Measurements from ENCODE around the gene HES5. TPM values are rescaled to one million over a fixed set of nuclear protein-coding genes. Genes with fewer than 3 reads are reported as not detected.

The HES5 gene
- total RNA-seq, 2 experiments from 2014 or later = 0.21 to 0.23 TPM

GRCh38 chr1:2512862-2513421, 17.1 kb downstream of the HES5 start:
- CTCF ChIA-PET = no interaction called here
- POLR2A ChIA-PET = no interaction called here

DNA sequence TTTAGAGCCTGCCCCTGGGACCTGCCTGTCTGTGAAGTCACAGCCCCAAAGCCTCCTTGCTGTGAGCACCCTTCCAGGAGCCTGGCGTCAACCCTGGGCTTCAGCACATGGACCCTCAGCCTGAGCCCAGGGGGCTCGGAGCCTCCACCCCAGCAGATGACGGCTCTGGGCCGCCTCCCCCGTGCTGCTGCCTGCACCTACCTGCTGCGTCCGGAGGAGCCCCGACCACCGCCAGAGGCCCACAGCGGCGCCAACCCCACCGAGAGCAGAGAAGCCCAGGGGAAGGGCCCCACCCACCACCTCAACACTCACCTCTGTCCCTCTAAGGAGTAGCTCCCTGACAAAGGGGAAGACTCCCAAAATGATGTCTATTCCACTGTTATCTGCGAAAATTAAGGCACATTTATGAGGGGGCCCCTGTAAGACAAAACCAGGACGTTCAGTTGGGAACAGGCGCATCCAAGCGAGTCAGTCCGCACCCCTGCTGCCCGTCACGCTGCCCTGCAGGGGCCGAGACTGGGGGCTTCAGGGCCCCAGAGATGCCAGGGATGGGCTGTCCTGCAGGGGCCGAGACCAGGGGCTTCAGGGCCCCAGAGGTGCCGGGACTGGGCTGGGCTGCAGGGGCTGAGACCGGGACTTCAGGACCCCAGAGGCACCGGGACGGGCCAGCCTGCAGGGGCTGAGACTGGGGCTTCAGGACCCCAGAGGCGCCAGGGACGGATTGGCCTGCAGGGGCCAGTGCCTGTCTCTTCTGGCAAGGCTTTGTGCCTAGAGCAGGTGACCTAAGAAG, 19.5 kb downstream of the HES5 start:
- ChIA-PET CTCF (no interaction called here), POLR2A (no interaction called here)

DNA sequence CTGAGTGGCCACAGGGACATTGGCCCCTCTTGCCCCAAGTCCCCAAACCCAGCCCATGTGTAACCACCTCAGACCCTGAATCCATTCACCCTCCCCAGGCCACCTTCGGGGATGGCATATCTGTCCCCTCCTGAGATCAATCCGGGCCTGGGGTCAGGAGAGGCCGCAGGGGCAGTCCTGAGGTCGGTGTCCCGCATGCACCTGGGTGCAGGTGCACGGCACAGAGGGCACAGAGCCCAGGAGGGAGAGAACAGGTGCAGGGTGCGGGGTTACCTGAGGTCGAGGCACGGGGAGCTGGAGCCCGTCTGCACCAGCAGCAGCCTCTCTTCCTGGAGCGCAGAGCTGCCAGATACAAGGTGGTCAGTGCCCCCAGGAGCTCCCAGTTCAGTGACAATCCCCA, 20.5 kb downstream of the HES5 start:
- ChIA-PET POLR2A (no interaction called here), CTCF (no interaction called here)

- ChIA-PET POLR2A (no interaction called here), CTCF (no interaction called here)
These were observed 21.3 kb downstream of the HES5 start for GRCh38 chr1:2508751-2509150.

DNA sequence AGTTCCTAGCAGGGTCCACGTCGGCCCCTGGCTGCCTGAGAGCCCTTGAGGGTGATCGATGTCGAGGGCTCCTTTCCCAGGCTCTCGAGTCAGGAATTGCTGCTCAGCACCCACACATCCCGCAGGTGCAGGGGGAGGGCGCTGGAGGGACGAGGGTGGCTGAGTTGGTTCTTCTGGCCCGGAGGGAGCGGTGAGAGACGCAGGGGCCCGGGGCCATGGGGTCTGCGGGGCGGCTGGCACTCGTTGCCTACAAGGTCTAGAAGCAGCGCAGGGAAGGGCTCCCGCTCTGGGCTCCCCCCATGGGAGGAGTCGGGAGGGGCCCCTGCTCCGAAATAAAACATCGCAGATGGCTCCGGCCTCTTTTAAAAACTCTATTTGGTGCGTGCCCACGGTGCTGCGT, 21.9 kb downstream of the HES5 start:
- ChIA-PET CTCF (no interaction called here), POLR2A (no interaction called here)

- POLR2A ChIA-PET = no interaction called here
- CTCF ChIA-PET = interaction anchor here (1.2 kb wide), 1 partner anchor 14 kb away, joined by 3 read pairs; no protein-coding TSS in a partner anchor
These were observed 22.3 kb downstream of the HES5 start for GRCh38 chr1:2507744-2508155.

DNA sequence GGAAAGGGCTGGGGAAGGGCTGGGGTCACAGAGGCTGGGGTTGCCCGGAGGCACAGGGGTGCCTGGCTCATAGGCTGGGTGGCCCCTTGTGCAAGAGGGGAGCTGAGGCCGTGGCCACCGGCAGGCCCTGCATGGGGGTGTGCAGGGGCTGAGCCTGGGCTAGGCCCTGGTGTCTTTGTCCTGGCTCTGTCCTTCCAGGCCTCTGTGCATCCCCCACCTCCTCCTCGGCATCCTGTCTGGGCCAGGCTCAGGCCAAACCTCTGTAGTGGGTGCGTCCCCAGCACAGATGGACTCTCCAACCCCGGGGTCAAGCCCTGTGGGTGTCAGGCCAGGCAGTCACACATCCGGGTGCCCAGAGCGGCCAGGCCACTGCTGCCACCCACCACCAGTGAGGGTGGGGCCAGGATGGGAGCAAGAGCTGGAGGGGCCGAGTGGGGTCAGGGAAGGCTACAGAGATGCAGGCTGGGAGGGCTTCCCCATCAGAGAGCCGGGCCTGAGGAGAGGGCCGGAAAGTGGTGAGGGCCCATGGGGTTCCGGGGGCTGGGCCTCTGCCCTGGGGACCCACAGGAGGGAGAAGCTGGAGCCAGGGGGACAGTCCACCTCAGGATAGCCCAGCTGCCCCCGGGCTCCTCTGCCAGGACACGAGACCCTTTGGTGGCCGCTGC, 23.0 kb downstream of the HES5 start:
- CTCF ChIA-PET = interaction anchor here (0.8 to 1.2 kb wide), 2 partner anchors 10 to 13 kb away, joined by 3 read pairs; no protein-coding TSS in a partner anchor
- POLR2A ChIA-PET = no interaction called here

DNA sequence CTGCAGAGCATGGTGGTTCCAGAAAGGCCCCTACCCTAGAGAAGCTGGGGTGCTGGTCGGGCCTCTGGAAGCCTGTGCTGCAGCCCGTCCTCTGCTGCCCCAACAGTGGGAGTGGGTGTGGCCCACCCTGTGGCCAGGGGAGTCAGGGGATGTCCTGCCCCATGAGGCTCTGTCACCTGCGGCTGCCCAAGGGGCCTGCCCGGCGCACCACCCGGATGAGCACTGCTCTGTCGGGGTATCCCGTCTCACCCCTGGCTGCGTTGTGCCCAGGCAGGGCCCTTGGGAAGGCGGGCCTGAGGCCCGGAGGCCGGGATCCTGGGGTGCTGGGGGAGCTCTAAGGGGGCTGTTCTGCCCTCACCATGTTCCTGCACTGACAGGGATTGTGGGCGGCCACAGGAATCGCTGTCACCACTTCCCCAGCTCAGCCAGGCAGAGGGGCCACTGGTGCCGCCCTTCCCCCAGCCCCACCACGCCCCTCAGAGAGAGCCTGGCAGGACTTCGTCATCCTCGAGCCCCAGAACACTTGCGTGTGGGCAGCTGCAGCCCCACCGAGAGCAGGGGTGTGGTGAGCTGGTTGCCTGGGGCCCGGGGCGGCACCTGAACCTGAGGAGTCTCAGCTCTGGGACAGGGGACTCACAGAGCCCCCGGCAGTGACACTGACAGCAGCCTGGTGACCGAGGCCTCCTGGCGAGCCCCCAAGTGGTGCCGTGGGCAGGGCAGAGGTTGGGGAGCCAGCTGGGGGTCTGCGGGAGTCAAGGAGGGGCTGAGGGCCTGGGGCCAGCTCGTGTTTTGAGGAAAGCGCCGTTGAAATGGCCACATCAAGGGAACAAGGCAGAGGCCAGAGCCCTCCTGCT, 23.8 kb downstream of the HES5 start:
- CTCF ChIA-PET = interaction anchor here (0.8 kb wide), 1 partner anchor 10 kb away, joined by 3 read pairs; no protein-coding TSS in a partner anchor

DNA sequence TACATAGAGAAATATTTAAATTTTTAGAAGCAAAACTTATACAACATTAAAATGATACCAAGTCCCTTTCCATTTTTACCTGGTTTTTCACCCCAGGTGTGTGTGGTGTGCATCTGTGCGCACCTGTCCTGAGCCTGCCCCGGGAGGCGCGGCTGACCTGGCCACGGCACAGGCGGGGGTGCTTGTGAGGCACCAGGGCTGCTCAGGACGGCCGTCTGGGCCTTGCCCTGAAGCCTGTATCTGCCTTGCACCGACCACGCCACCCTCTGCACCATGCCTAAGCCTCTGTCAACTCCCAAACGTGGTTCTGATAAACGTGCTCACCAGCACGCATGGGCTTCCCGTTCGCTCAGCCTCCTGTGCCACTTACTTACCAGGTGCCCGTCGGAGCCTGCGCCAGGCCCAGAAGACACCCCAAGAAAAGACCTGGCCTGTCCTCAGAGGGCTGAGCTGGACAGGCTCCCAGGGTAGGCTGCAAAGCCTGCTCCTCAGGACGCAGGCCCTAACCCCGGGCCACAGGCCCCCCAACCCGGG, 24.5 kb downstream of the HES5 start:
- ChIA-PET CTCF (no interaction called here), POLR2A (no interaction called here)

More for the DNA sequence above, 23.8 kb downstream of the HES5 start:
- POLR2A ChIA-PET = no interaction called here

DNA sequence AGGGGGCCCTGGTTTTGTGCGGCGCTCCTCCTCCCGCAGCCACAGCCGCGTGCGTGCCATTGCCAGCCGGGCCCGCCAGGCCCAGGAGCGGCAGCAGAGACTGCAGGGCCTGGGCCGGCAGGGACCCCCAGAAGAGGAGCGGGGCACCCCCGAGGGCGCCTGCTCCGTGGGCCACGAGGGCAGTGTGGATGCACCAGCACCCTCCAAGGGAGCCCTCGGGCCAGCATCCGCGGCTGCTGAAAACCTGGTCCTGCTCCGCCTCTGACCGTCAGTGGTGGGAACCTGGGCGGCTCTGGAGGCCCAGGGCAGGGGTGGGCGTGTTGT, 25.2 kb downstream of the HES5 start:
- POLR2A ChIA-PET = no interaction called here
- CTCF ChIA-PET = no interaction called here

DNA sequence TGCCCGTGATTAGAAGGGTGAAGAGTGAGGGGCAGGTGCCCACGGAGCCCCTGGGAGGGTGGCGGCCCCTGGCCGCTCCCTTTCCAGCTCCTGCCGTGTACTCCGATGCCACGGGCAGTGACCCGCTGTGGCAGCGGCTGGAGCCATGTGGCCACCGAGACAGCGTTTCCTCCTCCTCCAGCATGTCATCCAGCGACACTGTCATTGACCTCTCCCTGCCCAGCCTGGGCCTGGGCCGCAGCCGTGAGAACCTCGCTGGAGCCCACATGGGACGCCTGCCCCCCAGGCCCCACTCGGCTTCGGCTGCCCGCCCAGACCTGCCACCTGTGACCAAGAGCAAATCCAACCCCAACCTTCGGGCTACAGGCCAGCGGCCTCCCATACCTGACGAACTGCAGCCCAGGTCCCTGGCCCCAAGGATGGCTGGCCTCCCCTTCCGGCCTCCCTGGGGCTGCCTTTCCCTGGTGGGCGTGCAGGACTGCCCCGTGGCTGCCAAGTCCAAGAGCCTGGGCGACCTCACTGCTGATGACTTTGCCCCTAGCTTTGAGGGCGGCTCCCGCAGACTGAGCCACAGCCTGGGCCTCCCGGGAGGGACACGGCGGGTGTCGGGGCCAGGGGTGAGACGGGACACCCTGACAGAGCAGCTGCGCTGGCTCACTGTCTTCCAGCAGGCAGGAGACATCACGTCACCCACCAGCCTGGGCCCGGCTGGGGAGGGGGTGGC, 25.7 kb downstream of the HES5 start:
- ChIA-PET CTCF (no interaction called here), POLR2A (no interaction called here)

DNA sequence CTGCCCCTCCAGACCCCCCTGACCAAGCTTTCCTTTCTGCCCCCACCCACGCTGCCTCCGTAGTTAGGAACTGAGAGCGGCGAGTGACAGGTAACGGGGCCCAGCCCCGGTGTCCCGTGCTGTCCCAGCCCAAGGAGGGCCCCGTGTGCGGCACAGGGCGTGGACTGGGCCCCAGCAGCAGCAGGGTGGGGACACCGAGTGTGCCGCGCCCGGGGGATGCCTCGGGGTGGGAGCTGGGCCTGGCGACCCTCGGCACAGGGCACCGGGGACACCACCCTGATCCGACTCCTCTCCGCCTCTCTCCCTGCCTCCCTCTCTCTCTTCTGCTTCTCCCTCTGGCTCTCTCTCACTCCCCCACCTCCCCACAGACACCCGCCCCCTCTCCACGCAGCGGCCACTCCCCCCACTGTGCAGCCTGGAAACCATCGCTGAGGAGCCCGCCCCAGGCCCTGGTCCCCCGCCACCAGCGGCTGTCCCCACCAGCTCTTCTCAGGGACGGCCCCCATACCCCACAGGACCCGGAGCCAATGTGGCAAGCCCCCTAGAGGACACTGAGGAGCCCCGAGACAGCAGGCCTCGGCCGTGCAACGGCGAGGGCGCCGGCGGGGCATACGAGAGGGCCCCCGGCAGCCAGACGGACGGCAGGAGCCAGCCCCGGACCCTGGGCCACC, 26.4 kb downstream of the HES5 start:
- ChIA-PET POLR2A (no interaction called here), CTCF (no interaction called here)

DNA sequence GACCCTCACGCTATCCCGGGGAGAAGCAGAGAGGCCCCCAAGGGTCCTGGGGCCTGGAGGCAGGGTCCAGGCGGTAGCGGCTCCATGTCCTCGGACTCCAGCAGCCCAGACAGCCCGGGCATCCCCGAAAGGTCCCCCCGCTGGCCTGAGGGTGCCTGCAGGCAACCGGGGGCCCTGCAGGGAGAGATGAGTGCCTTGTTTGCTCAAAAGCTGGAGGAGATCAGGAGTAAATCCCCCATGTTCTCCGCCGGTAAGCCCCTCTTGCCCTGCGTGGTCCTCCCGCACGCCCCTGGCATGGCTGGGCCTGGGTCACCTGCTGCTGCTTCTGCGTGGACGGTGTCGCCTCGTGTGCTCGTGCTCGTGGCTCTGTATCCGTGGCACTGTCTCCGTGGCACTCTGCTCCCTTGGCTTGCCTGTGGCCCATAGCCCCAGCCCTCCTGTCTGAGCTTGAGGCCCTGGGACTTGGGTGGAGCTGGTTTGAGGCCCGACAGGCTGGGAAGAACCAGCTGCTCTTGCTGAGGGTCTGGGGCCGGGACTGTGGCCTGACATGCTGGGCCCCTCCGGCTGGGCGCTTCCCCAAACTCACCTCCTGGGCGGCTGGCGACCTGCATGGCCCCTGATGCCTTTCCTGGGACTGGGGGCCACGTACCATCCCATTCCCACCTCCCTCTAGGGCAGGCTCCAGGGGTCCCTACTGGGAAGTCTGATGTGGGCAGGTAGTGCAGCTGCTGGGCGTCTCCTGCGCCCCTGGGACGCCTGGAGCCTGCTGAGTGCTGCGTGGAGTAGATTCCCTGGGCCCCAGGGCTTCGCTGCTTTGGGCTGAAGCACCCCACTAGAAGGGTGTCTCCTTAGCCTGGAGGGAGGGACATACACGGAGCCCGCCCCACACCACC, 27.2 kb downstream of the HES5 start:
- ChIA-PET POLR2A (no interaction called here), CTCF (no interaction called here)

- POLR2A ChIA-PET = interaction anchor here (1.2 kb wide), 1 partner anchor 46 kb away, joined by 3 read pairs; no protein-coding TSS in a partner anchor
- CTCF ChIA-PET = no interaction called here
These were observed 27.9 kb downstream of the HES5 start for GRCh38 chr1:2502210-2502609.

GRCh38 chr1:2501820-2502119, 28.3 kb downstream of the HES5 start:
- ChIA-PET CTCF (no interaction called here), POLR2A (interaction anchor here (1.2 kb wide), 1 partner anchor 46 kb away, joined by 3 read pairs; no protein-coding TSS in a partner anchor)

DNA sequence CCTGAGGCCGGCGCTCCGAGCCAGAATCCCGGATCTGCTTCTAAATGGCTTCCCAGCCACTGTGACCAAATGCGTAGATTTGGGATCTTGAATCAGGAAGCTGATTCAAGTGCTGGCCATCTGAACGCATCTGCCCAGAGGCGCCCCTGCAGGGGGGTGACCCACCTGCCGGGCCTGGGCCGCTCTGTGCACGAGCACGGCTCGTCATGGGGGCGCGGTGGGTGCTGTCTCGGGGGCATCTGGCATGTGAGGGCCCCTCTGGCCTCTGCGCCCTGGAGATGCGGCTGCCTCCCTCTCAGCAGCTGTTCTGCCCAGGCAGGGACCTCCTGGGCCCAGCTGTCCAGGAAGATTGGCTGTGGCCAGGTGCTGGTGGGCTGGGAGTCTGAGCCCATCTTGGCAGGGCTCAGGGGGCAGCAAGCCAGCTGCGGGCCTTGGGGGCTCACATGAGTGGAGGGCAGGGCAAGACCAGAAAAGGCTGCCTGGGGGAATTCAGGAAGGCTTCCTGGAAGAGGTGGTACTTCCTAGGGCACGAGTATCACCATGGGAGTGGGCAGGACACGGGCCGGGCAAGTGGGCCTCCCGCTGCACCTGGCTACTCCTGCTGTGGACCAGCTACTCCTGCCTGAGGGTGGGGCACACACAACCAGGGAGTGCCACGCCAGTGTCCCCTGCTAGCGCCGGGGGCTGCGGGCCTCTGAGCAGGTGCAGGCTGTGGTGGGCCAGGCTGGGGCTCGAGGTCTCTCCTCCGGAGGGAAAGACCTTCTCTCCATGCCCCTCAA, 28.8 kb downstream of the HES5 start:
- ChIA-PET POLR2A (interaction anchor here (1.2 kb wide), 1 partner anchor 47 kb away, joined by 3 read pairs; no protein-coding TSS in a partner anchor), CTCF (no interaction called here)

GRCh38 chr1:2499986-2500596, 30.0 kb downstream of the HES5 start:
- ChIA-PET CTCF (interaction anchor here (0.8 kb wide), 1 partner anchor 24 kb away, joined by 7 read pairs; no protein-coding TSS in a partner anchor), POLR2A (interaction anchor here (0.6 to 0.8 kb wide), 2 partner anchors 11 to 26 kb away, joined by 3 to 9 read pairs; partner anchors contain the start of gene PANK4)

Measured in activated CD8-positive, alpha-beta memory T cell treated with anti-CD3 and anti-CD28 coated beads for 36 hours (primary cell).